Left kidney (tissue), 2 donors: ENCODE results near the gene CFAP90. TPM values are rescaled to one million over a fixed set of nuclear protein-coding genes. Genes with fewer than 3 reads are reported as not detected.
A peak's percentile ranks its signal among the peaks of the same experiment; 100 is the strongest.

ENCODE experiments used
- DNase-seq: peaks from one replicate; pipeline ENCODE4 v3.0.0-alpha.2; 2013
- polyA plus RNA-seq: library from polyadenylated mRNA; unstranded; fragments of 120-200 nt; gene quantifications from one replicate; pipeline ENCODE4 v1.2.1, GENCODE V29; 2013; ENCODE audit not compliant: insufficient read length

The CFAP90 gene
- polyA plus RNA-seq, 1 donor, result 4.5 TPM

DNA sequence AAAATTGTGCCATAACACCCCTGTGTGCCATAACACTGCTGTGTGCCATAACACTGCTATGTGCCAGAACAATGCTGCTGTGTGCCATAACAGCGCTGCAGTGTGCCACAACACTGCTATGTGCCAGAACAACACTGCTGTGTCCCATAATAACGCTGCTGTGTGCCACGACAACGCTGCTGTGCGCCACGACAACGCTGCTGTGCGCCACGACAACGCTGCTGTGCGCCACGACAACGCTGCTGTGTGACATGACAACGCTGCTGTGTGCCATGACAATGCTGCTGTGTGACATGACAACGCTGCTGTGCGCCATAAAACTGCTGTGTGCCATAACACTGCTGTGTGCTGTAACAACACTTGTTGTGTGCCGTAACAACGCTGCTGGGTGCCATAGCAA is 25.9 kb downstream of the CFAP90 start:
- DNase-seq, result no peak

DNA sequence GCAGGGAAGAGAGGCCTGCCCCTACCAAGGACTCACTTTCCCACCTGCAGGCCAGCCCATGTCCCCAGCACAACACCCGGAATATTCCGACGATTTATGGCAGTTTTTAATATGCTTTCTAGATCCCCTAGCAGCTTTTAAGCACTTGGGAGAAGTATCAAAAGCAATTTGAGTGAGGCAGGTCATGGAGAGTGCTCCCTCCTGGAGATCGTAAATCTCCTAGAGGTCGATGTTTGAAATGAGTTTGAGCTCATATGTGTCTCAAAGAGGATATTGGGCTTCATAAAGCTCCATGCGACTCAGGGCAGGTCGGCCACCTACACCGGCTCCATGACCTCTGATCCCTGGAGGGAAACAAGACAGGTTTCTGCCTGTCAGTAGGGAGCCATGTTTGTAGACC is 27.3 kb downstream of the CFAP90 start:
- DNase-seq, result no peak

DNA sequence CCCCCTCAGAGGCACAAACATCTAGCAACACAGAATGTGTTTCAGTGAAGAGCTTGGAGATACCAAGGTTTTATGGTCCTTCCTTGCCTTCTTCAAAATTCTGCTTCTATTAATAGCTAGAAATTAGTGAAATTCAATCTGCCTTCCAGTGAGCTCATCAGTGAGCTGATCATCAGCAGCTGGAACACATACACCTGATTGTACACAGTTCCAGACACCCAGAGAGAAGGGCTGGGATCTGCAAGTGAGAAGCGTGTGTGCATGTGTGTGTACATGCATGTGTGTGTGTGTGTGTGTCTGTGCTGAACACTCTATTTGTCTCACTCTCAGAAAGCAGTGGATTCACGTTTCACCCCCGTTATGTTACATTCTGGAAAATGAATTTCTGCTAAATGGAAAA is 28.5 kb downstream of the CFAP90 start:
- DNase-seq, result no peak

DNA sequence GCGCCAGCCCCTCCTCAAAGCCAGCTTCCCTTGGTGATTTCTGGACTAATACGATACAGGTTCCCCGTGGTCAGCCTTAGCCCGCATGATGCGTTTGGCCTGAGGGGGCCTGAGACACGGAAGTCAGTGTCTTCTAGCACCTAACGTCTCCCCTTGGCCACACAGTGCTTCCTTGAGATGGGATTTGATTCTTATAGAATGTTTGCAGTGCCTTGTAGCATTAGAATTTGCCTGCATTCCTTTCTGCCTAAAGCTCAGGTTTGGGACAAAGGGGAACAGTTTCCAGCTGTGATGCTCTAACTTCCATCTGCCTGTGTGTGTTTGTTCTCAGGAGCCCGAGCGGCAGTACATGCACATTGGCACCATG is 34.4 kb downstream of the CFAP90 start:
- DNase-seq, result no peak

DNA sequence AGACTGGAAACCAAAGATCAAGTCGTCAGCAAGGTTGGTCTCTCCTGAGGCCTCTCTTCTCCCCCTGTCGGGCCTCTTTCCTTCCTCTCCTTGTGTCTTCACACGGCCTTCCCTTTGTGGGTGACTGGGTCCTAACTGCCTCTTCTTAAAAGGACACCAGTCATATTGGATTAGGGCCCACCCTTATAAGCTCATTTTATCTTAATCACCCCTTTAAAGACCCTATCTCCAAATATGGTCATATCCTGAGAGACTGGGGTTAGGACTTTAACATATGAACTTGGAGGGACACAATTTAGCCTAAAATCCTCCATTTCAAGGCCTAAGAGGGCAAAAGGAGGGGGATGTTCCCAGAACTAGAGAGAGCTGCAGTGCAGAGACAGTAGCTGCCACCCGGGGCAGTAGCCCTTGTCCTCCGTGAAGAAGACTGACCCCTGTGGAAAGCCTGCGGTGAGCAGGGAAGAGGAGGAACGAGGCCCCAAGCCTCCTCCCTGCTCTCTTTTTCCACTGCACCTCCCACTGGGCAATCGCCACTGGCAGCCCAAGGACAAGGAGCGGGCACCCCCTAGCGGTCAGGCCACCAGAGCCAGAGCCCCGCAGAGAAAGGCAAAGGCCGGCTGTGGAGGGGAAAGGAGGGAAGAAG is 34.9 kb downstream of the CFAP90 start:
- peak; percentile 70 for DNase-seq

DNA sequence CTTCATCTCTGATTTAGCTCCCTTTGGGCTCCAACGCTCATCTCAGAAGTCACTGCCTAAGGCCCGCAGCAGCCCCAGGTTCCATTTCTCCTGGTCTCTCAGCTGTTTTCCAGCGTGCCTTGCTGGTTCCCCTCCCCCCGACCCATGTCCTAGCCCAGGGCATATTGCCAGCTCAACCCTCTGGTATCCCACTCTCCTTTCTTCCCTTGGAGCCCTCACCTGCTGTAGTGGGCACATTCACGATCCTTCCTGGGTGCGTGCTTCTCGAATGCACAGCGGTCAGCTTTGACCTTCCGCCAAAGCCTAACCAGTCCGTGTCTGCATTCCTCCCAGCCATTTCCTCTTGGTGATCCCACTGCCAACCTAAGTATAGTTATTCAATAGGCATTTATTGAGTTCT is 36.1 kb downstream of the CFAP90 start:
- no peak for DNase-seq

DNA sequence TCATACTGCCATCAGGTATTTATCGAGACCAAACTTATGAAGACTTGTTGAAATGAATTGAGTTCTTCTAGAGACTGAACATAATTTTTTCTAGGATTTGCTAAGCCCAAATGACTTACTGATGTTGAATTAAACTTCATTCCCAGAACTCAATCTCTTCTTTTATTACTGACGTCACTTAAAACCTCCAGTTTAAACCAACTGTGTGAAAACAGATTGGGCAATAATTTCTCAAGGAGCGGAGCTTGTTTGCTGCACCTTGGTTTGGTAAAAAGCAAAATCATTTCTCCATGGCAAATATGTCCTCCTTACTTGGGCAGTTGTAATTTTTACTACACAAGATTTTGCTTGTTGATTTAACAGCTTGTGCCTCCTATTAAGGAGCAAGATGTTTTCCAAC is 37.4 kb downstream of the CFAP90 start:
- DNase-seq, result no peak

GRCh38 chr5:7813007-7813406 is 37.9 kb downstream of the CFAP90 start:
- no peak for DNase-seq

GRCh38 chr5:7811715-7812114 is 39.2 kb downstream of the CFAP90 start:
- DNase-seq, result no peak

- no peak for DNase-seq
Observed at GRCh38 chr5:7808998-7809397, 41.9 kb downstream of the CFAP90 start.

GRCh38 chr5:7805379-7805778 is 45.6 kb downstream of the CFAP90 start:
- no peak for DNase-seq

- no peak for DNase-seq
Observed at GRCh38 chr5:7803937-7804336, 47.0 kb downstream of the CFAP90 start.

DNA sequence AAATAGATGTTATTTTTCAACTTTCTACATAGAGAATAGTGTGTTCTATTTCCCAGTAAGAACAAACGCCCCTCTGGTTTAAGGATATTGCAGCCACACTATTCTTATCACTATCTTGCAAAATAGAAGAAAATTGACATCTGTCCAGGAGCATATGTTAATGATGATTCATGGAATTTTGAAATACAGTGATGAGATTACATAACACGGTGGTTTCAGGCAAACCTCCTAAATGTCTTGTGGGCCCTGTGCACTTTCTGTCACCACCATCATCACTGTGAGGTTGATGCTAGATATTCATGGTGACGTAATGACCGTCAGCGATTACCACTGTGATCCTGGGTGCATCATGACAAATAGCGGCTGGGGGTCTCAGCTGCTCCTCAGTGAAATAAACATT is 48.1 kb downstream of the CFAP90 start:
- DNase-seq, result no peak

DNA sequence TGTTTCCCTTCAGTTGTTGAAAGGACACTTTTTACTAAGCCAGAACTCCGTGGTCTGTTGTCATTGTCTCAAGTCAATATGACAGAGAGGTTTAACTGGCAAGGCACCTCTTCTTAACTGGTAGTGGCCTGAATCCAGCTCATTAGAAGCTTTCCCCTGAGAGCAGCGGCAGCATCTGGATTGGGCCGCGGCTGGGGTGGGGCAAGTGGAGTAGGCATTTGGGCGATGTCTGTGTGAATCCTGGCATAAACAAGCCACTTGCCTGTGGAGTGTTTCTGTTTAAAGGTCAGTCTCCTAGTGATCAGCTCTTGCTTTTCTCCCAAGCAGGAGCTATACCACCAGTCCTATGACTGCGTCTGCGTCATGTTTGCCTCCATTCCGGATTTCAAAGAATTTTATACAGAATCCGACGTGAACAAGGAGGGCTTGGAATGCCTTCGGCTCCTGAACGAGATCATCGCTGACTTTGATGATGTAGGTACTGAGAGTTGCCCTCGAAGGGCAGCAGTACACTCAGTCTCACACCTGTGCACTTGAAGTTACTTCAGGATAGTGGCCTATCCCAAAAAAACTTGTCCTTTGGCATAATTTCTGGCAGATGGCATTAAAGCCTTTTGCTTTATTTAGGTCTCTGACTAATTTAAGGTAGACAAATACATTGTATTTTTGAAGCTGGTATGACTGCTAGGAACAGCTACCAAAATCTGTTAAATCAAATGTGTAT is 48.9 kb downstream of the CFAP90 start:
- no peak for DNase-seq

DNA sequence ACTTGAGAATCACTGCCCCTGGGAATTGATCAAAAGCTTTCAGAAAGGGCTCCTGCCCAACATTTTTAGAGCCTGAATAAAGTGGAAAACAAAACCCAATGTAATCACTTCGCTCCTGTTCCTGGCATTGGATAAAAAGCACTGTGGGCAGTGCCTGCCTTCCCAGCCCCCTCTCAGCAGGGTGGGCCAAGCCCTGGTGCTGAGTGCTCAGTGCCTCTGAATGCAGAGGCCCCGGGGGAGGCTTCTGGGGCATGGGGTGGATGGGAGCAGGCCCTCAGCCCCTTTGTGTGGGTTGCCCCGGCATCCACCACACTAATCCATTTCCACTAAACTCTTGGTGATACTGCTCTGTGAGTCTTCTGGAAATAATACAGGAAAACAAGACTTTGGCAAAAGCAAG is 55.6 kb downstream of the CFAP90 start:
- no peak for DNase-seq

GRCh38 chr5:7794823-7795222 is 56.1 kb downstream of the CFAP90 start:
- no peak for DNase-seq

DNA sequence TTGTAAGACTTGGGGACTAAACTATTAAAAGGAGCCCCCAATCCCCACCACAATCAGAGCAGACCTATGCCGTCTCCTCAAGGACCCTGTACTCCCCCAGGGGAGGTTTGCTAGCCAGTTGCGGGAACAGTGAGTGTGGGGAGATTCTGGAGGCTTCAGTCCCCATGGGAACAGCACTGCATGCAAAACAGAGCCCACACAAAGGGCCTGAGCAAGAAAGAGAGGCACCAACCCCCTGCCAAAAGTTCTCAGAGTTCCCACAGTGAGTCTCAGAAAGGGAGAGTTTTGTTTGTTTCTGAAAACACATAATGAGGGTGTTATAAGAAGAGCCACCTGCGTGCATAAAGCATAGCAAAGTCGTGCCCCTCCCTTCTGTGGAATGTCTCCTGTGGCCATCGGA is 56.6 kb downstream of the CFAP90 start:
- no peak for DNase-seq

DNA sequence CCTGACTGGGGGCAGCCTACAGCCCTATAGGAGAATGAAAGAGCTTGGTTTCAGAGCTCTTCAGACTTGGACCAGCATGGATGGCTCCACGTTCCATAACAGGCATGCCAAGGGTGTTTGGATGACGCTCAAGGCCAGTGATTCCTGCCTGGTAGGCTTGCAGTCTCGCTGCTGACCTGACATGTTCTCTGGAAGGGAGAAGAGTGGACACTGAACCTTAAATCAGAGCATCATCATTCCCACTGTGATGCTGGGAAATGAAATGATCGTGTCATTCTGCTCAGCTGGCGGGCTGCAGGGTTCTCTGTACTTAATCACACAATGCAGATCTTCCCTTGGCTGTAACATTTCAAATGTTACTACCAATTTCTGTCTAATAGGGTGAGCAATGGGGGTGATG is 57.0 kb downstream of the CFAP90 start:
- no peak for DNase-seq

GRCh38 chr5:7789567-7789966 is 61.4 kb downstream of the CFAP90 start:
- no peak for DNase-seq

DNA sequence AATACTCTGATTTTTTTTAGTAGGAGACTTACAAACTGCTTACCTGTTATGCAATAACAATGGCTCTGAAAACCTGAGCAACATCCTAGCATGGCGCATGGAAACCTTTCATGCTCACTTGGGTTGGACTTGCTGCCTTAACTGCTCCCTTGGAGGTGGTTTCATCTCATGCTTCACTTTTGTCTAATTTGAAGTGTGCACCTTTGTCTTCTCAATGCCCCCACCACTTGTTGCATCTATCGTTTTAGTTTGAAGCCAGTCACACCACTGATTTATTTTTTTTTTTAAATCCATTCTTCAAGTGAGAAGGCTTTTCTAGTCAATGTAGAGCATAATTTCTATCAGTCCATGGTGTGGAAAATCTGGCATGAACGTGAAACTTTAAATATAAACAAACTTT is 63.2 kb downstream of the CFAP90 start:
- no peak for DNase-seq

DNA sequence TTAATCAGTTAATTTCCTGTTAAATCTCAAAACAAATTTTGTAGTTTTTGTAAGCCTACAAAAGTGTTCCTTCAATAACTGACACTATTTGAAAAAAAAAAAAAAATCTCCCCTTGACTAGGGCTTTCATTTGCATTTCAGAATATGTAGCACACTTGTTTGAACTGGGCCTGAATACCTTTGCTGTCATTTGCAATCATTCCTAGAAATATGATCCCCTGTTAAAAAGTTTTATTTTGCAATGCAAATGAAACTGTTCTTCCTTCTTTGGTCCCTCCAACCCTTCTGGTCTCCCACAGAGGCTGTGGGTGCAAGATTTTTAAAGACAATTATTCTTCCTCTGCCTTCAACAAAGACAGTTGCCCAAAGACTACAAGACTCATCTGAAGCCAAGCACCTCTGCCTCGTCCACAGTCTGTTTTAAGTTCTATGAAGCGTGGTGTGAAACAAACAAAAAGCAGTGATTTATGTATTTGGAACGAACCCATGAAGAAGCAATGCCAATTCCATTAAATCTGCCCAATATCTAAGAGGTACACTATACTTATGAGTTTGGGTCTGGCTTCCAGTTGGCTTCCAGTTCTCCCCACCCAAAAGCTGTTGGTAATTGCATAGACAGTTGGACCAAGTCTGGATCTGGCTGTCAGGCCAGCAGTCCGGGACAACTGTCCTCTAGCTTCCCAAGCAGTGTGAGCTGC is 66.1 kb downstream of the CFAP90 start:
- DNase-seq, result no peak

DNA sequence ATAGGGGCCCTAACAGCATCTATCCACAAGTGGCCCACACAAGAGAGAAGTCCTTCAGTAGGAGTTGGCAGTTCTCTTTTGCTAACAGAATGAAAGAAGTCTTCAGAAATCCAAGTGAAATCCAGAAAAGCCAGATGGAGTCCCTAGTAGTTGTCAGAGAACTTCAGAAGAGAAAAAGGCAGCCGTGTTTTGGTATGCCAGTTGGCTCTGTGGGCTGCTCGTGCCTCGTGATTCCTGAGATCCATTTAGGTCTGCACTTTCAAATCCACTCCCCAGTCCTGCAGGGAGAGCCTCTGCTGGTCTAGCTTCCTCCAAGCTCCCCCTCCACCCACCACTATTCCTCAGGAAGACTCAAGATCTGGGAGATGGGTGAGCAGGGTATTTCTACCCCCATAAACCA is 69.0 kb downstream of the CFAP90 start:
- DNase-seq, result no peak
